HL-60/S4 treated with retinoic acid at 250 ng/mL for 4 days and 3 days (cell line): ENCODE results near the gene ST3GAL3.

Experiments
- in situ Hi-C: fragments of 300-500 bp; cut with MboI; formaldehyde crosslinking; loops from 2 replicates; pipeline ENCODE4 v1.7.0; 2022; ENCODE audit warnings: low sequenced_read_pairs

Gene ST3GAL3

GRCh38 chr1:43908226-43908625, 200.9 kb downstream of the ST3GAL3 start:
- in situ Hi-C loops, result no loop called here

GRCh38 chr1:43908858-43909257, 201.5 kb downstream of the ST3GAL3 start:
- in situ Hi-C loops, result no loop called here

GRCh38 chr1:43910343-43910742, 203.0 kb downstream of the ST3GAL3 start:
- in situ Hi-C loops, result no loop called here

- in situ Hi-C loops, result no loop called here
Observed at GRCh38 chr1:43912607-43913006, 205.3 kb downstream of the ST3GAL3 start.

GRCh38 chr1:43913051-43913501, 205.7 kb downstream of the ST3GAL3 start:
- in situ Hi-C loops, result no loop called here

GRCh38 chr1:43913666-43914360, 206.5 kb downstream of the ST3GAL3 start:
- in situ Hi-C loops, result no loop called here

- in situ Hi-C loops, result no loop called here
Observed at GRCh38 chr1:43914576-43915525, 207.5 kb downstream of the ST3GAL3 start.

- in situ Hi-C loops, result loop anchor here (10.0 kb wide), 1 partner anchor 145 kb away; no protein-coding TSS in a partner anchor
Observed at GRCh38 chr1:43919906-43920305, 212.6 kb downstream of the ST3GAL3 start.

GRCh38 chr1:43921022-43921421, 213.7 kb downstream of the ST3GAL3 start:
- in situ Hi-C loops, result loop anchor here (10.0 kb wide), 1 partner anchor 146 kb away; no protein-coding TSS in a partner anchor

- in situ Hi-C loops, result loop anchor here (10.0 kb wide), 1 partner anchor 150 kb away; no protein-coding TSS in a partner anchor
Observed at GRCh38 chr1:43924516-43924915, 217.2 kb downstream of the ST3GAL3 start.

- in situ Hi-C loops, result loop anchor here (10.0 kb wide), 1 partner anchor 151 kb away; no protein-coding TSS in a partner anchor
Observed at GRCh38 chr1:43925846-43926245, 218.5 kb downstream of the ST3GAL3 start.

GRCh38 chr1:43930168-43930948, 223.0 kb downstream of the ST3GAL3 start:
- in situ Hi-C loops, result no loop called here

GRCh38 chr1:43930949-43931275, 223.6 kb downstream of the ST3GAL3 start:
- in situ Hi-C loops, result no loop called here

GRCh38 chr1:43931711-43932660, 224.7 kb downstream of the ST3GAL3 start:
- in situ Hi-C loops, result no loop called here

- in situ Hi-C loops, result no loop called here
Observed at GRCh38 chr1:43932786-43933385, 225.6 kb downstream of the ST3GAL3 start.

GRCh38 chr1:43933386-43934100, 226.2 kb downstream of the ST3GAL3 start, which contains the start of gene ARTN:
ARTN (plus strand) TSS chr1:43933801; CDS start chr1:43935657, 1,856 bp downstream.
- in situ Hi-C loops, result no loop called here

- in situ Hi-C loops, result no loop called here
Observed at GRCh38 chr1:43934101-43934985, 227.0 kb downstream of the ST3GAL3 start.

GRCh38 chr1:43934986-43935324, 227.6 kb downstream of the ST3GAL3 start:
- in situ Hi-C loops, result no loop called here
